BE2C (cell line): Measurements from ENCODE around the gene MEF2D.

ENCODE experiments used
- DNase-seq: peaks from one replicate; pipeline ENCODE4 v3.0.0-alpha.2; 2020
- H3K27me3 ChIP-seq: fragments of 250-450 bp; sonication (Bioruptor Pico); 2 replicates; pipeline ENCODE4 v1.5.1; 2020; ENCODE audit warnings: mild to moderate bottlenecking
- H3K36me3 ChIP-seq: fragments of 250-450 bp; sonication (Bioruptor Pico); 2 replicates; pipeline ENCODE4 v1.5.1; 2020; ENCODE audit warnings: mild to moderate bottlenecking
- H3K4me1 ChIP-seq: fragments of 250-450 bp; sonication (Bioruptor Pico); 2 replicates; pipeline ENCODE4 v1.5.1; 2020
- H3K4me3 ChIP-seq: 2 replicates; pipeline ENCODE4 v1.5.1; 2011; ENCODE audit warnings: low read depth, low read length
- H3K9me3 ChIP-seq: fragments of 250-450 bp; sonication (Bioruptor Pico); 2 replicates; pipeline ENCODE4 v1.5.1; 2020
- TF ChIP-seq, protein P1 (sequence below): IDR thresholded peaks from 2 replicates; pipeline ENCODE4 v1.5.1; 2012; ENCODE audit warnings: mild to moderate bottlenecking, low read depth, low read length

The MEF2D gene

DNA sequence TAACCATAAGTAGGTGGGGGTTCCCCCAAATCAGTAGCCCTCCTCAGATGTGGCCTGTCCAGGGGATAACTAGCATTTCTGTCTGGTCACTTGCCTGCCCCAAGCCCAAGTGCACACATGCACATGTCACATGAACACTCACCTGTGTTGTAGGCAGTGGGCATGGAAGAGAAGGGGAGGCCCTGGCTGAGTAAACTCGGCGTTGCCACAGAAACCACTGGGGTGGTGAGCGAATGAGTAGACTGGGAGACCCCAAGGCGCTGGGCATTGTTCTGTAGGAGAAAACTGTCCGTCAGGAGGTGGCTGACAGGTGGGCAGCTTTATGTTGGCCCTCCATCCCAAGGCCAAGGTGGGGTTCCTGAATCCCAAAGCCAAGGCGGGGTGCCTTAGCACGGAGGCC lies 25.6 kb downstream of the MEF2D start:
- Histone ChIP-seq H3K27me3 (no peaks in the 10 kb centered on the region), H3K4me3 (no peak overlapping the region), H3K4me1 (no peaks in the 10 kb centered on the region; the same call in none of the 2 replicates), H3K36me3 (peaks cover 45% of the 10 kb centered on the region), H3K9me3 (no peaks in the 10 kb centered on the region)
- TF ChIP-seq, protein P1, sequence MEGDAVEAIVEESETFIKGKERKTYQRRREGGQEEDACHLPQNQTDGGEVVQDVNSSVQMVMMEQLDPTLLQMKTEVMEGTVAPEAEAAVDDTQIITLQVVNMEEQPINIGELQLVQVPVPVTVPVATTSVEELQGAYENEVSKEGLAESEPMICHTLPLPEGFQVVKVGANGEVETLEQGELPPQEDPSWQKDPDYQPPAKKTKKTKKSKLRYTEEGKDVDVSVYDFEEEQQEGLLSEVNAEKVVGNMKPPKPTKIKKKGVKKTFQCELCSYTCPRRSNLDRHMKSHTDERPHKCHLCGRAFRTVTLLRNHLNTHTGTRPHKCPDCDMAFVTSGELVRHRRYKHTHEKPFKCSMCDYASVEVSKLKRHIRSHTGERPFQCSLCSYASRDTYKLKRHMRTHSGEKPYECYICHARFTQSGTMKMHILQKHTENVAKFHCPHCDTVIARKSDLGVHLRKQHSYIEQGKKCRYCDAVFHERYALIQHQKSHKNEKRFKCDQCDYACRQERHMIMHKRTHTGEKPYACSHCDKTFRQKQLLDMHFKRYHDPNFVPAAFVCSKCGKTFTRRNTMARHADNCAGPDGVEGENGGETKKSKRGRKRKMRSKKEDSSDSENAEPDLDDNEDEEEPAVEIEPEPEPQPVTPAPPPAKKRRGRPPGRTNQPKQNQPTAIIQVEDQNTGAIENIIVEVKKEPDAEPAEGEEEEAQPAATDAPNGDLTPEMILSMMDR, result no peak
- no peak for DNase-seq

DNA sequence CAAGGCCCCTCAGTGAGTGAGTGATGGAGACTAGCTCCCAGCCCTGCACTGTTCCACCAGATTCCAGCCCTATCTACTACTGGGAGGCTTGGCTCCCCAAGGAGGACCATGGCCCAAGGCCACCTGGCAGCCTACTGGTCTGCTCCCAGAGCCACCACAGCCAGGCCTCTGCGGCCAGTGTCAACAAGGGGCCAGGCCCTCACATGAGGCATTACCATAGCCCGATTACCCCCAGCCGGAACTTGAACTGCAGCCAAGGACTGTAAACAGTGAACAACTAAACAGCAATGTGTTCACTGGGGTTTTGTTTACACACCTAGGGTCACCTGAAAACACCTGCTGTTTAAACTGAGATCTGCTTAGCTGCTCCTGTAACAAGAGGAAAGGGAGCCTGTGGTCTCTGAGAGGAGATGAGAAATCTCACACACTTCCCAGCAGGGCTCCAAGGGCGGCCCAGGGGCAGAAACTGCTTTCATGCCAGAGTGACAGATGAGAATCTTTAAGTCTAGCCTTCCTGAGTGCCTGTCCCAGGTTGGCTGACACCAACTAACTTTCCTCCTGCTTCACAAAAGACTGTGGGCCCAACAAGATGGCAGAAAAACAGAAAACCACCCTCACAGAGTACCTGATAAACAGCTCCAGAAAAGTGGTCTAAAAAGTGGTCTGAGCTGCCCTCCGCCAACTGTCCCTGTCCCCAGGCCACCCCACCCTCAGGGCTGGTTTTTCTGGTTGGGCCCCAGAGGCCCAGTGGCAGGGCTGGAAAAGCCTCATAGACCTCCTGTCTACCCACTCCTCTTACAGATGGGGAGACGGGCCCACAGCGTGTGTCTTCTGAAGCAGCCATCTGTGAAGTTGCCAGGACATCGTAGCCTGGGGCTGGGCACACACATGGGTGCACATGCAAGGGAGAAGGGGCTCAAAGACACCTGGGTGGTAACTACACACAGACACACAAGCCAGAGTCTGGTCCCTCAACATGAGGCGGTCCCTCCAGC lies 28.8 kb downstream of the MEF2D start:
- Histone ChIP-seq H3K4me1 (no peaks in the 10 kb centered on the region), H3K36me3 (peaks cover 27% of the 10 kb centered on the region), H3K9me3 (no peaks in the 10 kb centered on the region), H3K27me3 (no peaks in the 10 kb centered on the region), H3K4me3 (no peak overlapping the region)
- TF ChIP-seq, protein P1, result no peak
- no peak for DNase-seq

DNA sequence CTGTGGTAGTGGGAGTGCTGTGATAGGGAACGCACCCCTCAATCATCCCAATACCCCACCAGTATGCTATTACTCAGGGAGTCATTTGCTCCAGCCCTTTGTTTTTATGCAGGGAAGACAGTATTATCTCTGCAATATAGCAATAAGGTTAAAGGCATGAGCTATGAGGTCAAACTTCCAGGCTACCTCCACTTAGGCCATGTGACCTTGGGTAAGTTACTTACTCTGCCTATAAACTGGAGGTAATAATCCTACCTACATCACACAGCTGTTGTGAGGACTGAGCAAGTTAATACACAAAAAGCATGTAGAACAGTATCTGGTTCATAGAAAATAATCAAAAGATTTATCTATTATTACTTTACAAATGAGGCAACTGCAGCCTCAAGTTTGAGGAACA lies 30.1 kb downstream of the MEF2D start:
- H3K36me3 ChIP-seq, result peaks cover 20% of the 10 kb centered on the region
- H3K4me3 ChIP-seq, result no peak overlapping the region
- H3K4me1 ChIP-seq, result no peaks in the 10 kb centered on the region
- H3K27me3 ChIP-seq, result no peaks in the 10 kb centered on the region
- TF ChIP-seq, protein P1, result no peak
- DNase-seq, result no peak
- H3K9me3 ChIP-seq, result no peaks in the 10 kb centered on the region

DNA sequence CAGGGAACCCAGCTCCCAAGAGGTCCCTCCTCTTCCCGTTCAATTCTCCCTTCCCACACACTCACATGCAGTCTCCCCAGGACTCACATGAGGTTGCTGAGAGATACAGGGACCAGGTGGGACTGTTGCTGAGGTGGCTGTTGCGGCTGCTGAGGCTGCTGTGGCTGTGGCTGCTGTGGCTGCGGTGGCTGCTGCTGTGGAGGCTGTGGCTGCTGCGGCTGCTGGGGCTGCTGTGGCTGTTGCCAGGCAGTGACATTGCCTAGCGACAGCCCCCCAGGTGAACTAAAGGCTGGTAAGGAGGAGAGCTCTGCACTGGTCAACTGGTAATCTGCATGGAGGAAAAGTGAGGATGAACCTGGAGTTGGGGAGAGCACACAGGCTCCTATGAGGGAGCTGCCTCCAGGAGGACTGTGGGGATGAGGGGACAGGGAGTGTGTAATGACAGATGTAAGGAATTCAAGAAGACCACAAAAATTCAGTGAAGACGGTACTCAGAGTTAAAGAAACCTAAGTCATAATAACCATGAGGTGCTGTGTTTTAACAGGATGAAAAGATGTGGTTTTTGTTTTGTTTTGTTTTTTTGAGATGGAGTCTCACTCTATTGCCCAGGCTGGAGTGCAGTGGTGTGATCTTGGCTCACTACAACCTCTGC lies 31.8 kb downstream of the MEF2D start:
- Histone ChIP-seq H3K9me3 (no peaks in the 10 kb centered on the region), H3K27me3 (no peaks in the 10 kb centered on the region), H3K4me3 (no peak overlapping the region), H3K36me3 (peaks cover 8% of the 10 kb centered on the region), H3K4me1 (no peaks in the 10 kb centered on the region)
- DNase-seq, result no peak
- TF ChIP-seq, protein P1, result no peak

DNA sequence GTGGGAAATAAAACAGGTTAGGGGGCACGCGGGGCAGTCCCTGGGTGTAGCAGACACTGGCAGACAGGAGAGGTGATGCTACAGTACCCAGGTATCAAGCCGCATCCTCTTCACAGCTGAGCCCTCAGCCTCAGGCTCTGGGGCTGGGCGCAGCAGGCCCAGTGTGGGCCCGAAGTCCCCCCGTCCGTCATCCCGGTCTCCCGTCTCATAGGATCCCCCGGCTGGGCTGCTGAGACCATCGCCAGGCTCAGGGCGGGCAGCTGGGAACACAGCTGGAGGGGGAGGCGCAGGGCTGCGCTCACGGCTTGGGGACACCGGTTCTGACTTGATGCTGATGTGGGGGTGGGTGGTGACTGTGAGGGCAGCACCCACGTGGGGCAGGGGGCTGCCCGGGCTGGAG lies 32.7 kb downstream of the MEF2D start:
- H3K27me3 ChIP-seq, result no peaks in the 10 kb centered on the region
- DNase-seq, result no peak
- peaks cover 7% of the 10 kb centered on the region; the same call in 1 of the 2 replicates for H3K36me3 ChIP-seq
- TF ChIP-seq, protein P1, result no peak
- no peak overlapping the region for H3K4me3 ChIP-seq
- H3K9me3 ChIP-seq, result no peaks in the 10 kb centered on the region
- H3K4me1 ChIP-seq, result no peaks in the 10 kb centered on the region

DNA sequence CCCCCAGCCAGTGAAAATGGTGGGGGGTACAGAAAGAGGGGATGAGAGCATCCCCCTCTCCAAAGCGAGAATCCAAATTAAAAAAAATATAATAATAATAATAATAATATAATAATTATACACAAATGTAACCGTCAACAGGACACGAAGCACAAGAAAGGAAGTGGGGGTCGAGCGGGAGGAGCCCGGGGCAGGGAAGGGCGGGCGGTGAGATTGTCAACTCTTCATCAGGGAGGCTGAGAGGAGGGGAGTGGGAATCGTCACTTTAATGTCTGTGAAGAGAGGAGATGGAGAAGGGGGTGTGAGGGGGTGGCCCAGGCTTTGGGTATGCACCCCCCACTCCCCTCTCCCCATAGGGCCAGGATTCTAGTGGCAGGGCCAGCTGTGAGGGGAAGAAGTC lies 33.2 kb downstream of the MEF2D start:
- Histone ChIP-seq H3K4me3 (no peak overlapping the region), H3K9me3 (no peaks in the 10 kb centered on the region), H3K36me3 (peaks cover 7% of the 10 kb centered on the region; the same call in 1 of the 2 replicates)

More for the DNA sequence above, 33.2 kb downstream of the MEF2D start:
- TF ChIP-seq, protein P1, result no peak
- no peak for DNase-seq
- Histone ChIP-seq H3K27me3 (no peaks in the 10 kb centered on the region), H3K4me1 (no peaks in the 10 kb centered on the region)
